Psoas muscle (tissue), 8 donors: ENCODE data around the gene SLC45A3. TPM values are rescaled to one million over a fixed set of nuclear protein-coding genes. Genes with fewer than 3 reads are reported as not detected.

Source experiments
- ATAC-seq, 4 donors: fragments of 200-7000 bp; cut with Tn5 transposase; one replicate each; pipeline ENCODE4 v1.9.1; 2020; ENCODE audit warnings: moderate library complexity in 3 of 4, mild to moderate bottlenecking in 2 of 4
- DNase-seq, 2 donors: peaks; one replicate each; pipeline ENCODE4 v3.0.0-alpha.2; 2020
- H3K27ac ChIP-seq: fragments of 200-600 bp; one replicate; pipeline ENCODE4 v1.8.0; 2022
- H3K27me3 ChIP-seq, 3 donors: fragments of 200-600 bp in 1 of 3; one replicate each; pipeline versions ENCODE4 v1.6.1 to v1.8.0; 2013 to 2022; ENCODE audit warnings: low read length in 2 of 3, mild to moderate bottlenecking in 2 of 3, moderate library complexity in 1 of 3; ENCODE audit not compliant: insufficient read depth in 3 of 3
- H3K36me3 ChIP-seq, 2 donors: fragments of 200-600 bp in 1 of 2; one replicate each; pipeline versions ENCODE4 v1.6.1 to v1.8.0; 2013 to 2022; ENCODE audit warnings: low read depth in 1 of 2, mild to moderate bottlenecking in 1 of 2, moderate library complexity in 1 of 2; ENCODE audit not compliant: insufficient read depth in 1 of 2
- H3K4me1 ChIP-seq: fragments of 200-600 bp; one replicate; pipeline ENCODE4 v1.8.0; 2022
- H3K4me3 ChIP-seq: fragments of 200-600 bp; one replicate; pipeline ENCODE4 v1.8.0; 2022; ENCODE audit warnings: mild to moderate bottlenecking
- H3K9me3 ChIP-seq: fragments of 200-600 bp; one replicate; pipeline ENCODE4 v1.8.0; 2022
- CTCF ChIP-seq: fragments of 200-600 bp; IDR thresholded peaks from one replicate; pipeline ENCODE4 v1.8.0; 2022; ENCODE audit warnings: antibody characterized with exemption
- WGBS, 3 donors: extraction: QIAGEN DNeasy Blood & Tissue Kit; methylation state at CpG; one replicate each; pipeline versions ENCODE4 v1.1.6 to v1.1.7; 2013; 5-methylcytosine and 5-hydroxymethylcytosine counted together
- intact Hi-C, 2 donors: fragments of 100-400 bp; cut with DNase I; formaldehyde crosslinking; loops; one replicate each; pipeline versions ENCODE4 v1.11.0 to v1.14.2; 2022
- polyA plus RNA-seq, 3 donors: library from polyadenylated mRNA; stranded (reverse); fragments of 200-250 nt; gene quantifications; one replicate each; pipeline ENCODE4 v1.2.3, GENCODE V29; 2013
- total RNA-seq, 4 donors: library from RNA; stranded (reverse); fragmentation: NEBNext Ultra II Directional in 2 of 4; extraction: Animal tissue kit (Norgen Biotek cat#: 25700) in 2 of 4; gene quantifications; one replicate each; pipeline versions ENCODE4 v1.2.1 to v1.2.4, GENCODE V29; 2021 to 2023
- donor health status: healthy with polysubstance abuse.
- donor health status: DM: no; HTN: no; CAD: no; lungs with moderate emphysema.
- donor health status: Bipolar disorder and iron deficiency.
- donor health status: healthy.
- donor health status: DM: yes; HTN: yes; CAD: no.
- donor health status: DM: no; HTN: no; CAD: no.
- donor health status: DM: no; HTN: no; CAD: no.
- donor health status: DM: yes; HTN: yes; CAD: no.

The SLC45A3 gene
- total and polyA plus RNA-seq, 7 donors: 0.15 to 2.7 (median 0.46) TPM

GRCh38 chr1:205678286-205679111, 1.8 kb downstream of the SLC45A3 start:
- peak in 1 of 4 donors; percentile 5 for ATAC-seq
- no peak for DNase-seq
- intact Hi-C loops: no loop called here
- peaks cover 4% of the 10 kb centered on the region for H3K4me1 ChIP-seq
- no peaks in the 10 kb centered on the region for H3K9me3 ChIP-seq
- 58 to 70% (median 65%) methylated on average over 10 of the region's 10 CpGs for WGBS, 3 donors
- H3K36me3 ChIP-seq: no peaks in the 10 kb centered on the region
- H3K27me3 ChIP-seq: no peaks in the 10 kb centered on the region
- peak overlapping the region; percentile 79 for H3K4me3 ChIP-seq
- no peak overlapping the region for H3K27ac ChIP-seq
- TF ChIP-seq CTCF: no peak

- intact Hi-C loops: no loop called here
Observed at GRCh38 chr1:205677167-205677566, 3.1 kb downstream of the SLC45A3 start.

GRCh38 chr1:205676597-205676996, 3.7 kb downstream of the SLC45A3 start:
- ATAC-seq (peak in 1 of 4 donors; percentile 67), DNase-seq (no peak)
- Histone ChIP-seq H3K27me3 (no peaks in the 10 kb centered on the region), H3K9me3 (no peaks in the 10 kb centered on the region), H3K4me1 (peaks cover 4% of the 10 kb centered on the region), H3K27ac (no peak overlapping the region), H3K4me3 (no peak overlapping the region), H3K36me3 (no peaks in the 10 kb centered on the region)
- intact Hi-C loops: no loop called here
- TF ChIP-seq CTCF: no peak
- 21 to 29% (median 27%) methylated on average over 3 of the region's 3 CpGs for whole genome bisulfite sequencing, 3 donors

More at GRCh38 chr1:205677167-205677566, 3.1 kb downstream of the SLC45A3 start:
- Histone ChIP-seq H3K27ac (no peak overlapping the region), H3K4me1 (peaks cover 4% of the 10 kb centered on the region), H3K4me3 (no peak overlapping the region), H3K9me3 (no peaks in the 10 kb centered on the region), H3K36me3 (no peaks in the 10 kb centered on the region), H3K27me3 (no peaks in the 10 kb centered on the region)
- 66 to 75% (median 74%) methylated on average over 5 of the region's 5 CpGs for WGBS, 3 donors
- ATAC-seq (no peak), DNase-seq (no peak)
- TF ChIP-seq CTCF: no peak

GRCh38 chr1:205676002-205676401, 4.3 kb downstream of the SLC45A3 start:
- 86 to 94% (median 91%) methylated on average over 5 of the region's 5 CpGs for WGBS, 3 donors

More at GRCh38 chr1:205676002-205676401, 4.3 kb downstream of the SLC45A3 start:
- ATAC-seq (no peak), DNase-seq (no peak)
- no peaks in the 10 kb centered on the region for H3K36me3 ChIP-seq
- no peak overlapping the region for H3K27ac ChIP-seq
- intact Hi-C loops: no loop called here
- H3K4me1 ChIP-seq: peaks cover 4% of the 10 kb centered on the region
- no peaks in the 10 kb centered on the region for H3K9me3 ChIP-seq
- no peak for TF ChIP-seq CTCF
- no peak overlapping the region for H3K4me3 ChIP-seq
- no peaks in the 10 kb centered on the region for H3K27me3 ChIP-seq
